ENCODE measurements around the gene ZNF429.
A peak's percentile ranks its signal among the peaks of the same experiment; 100 is the strongest.
"Not testable (repeated sequence)": the region's sequence is repeated elsewhere in the genome, so short reads cannot be mapped to it uniquely, and the experiment has no call there.

The ZNF429 gene

DNA sequence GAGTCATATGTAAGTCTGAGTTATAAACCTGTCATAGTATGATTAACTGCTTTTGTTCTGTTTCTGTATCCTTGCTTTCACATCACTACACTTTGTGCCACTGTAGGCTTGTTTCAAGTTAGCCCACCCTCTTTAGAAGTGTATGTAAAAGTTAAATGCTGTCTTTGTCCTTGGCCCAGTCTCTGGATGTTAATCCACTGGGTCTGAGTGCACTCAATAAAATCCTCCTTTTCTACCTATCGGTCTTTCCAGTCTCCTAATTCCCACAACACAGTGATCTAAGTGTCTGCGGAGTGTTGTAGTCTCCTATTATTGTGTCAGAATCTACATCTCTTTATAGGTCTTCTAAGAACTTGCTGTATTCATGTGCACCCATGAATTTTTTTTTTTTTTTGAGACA, 14.1 kb downstream of the ZNF429 start:
- no peak for DNase-seq

DNA sequence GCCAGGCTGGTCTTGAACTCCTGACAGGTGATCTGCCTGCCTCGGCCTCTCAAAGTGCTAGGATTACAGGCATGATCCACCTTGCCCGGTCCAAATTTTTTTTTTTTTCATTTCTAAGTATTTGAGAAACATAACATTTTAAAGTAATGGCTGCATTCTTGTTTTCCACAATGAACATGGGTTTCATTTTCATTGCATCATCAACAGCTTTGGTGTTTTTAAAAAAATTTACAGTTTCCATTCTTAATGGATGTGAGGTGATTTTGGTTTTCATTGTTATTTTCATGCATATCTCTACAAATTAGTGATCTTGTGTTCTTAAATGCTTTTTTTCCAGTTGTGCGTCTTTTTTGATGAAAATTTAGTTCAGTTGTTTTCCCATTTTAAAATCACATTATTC, 27.5 kb downstream of the ZNF429 start:
- DNase-seq = no peak

DNA sequence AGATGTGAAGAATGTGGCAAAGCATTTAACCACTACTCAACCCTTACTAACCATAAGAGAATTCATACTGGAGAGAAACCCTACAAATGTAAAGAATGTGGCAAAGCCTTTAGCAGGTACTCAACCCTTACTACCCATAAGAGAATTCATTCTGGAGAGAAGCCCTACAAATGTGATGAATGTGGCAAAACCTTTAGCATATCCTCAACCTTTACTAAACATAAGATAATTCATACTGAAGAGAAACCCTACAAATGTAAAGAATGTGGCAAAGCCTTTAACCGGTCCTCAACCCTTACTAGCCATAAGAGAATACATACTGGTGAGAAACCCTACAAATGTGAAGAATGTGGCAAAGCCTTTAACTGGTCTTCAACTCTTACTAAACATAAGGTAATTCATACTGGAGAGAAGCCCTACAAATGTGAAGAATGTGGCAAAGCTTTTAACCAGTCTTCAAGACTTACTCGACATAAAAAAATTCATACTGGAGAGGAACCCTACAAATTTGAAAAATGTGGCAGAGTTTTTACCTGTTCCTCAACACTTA, 31.4 kb downstream of the ZNF429 start:
- not testable (repeated sequence) for DNase-seq

DNA sequence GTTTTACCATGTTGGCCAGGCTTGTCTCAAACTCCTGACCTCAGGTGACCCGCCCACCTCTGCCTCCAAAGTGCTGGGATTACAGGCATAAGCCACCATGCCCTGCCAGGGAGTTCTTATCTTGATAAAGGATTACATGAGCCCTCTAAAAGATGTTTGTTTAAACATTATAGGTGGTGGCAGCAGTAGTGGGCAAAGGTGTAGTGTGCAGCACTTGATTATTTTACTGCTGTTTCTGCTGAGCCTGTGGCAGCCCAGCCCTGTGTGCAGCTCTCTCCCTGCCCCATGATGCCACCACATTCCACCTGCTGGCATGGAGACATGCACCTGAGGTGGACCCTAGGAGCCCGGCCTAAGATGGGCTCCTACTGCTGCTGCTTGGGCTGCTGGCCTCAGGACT, 54.0 kb downstream of the ZNF429 start:
- no peak for DNase-seq

DNA sequence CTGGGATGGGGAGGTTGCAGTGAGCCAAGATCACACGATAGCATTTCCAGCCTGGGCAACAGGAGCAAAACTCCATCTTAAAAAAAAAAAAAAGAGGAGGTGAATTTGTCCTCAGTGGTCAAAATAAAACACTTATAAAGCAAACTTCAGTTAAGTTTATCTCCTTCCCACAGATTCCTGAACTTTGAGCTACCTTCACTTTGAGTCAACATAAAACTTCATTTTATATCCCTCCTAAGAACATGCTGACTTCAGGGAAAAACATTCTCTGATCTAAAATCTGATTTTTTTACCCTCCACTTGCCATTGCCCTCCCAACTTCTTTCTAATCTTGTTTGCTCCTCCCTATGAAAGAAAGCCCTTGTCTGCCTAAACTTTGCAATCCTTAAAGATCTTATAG, 59.0 kb downstream of the ZNF429 start:
- no peak for DNase-seq

DNA sequence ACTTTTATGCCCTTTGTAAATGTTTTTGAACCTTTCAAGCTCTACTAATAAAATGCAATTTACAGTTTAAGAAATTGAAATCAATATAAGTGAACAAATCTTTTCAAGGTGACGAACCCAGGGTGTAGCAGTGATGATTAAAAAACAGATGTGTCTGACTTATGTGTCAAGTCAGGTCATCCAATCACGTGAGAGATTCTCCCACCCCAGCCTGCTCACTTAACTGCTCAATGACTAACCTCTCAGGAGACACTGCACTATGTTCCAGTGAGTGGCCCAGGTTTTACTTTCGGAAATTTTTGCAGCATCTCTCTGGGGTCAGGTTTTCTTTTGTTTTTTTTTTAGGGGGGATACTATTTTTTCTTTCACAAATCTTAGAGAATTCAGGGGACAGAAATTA, 60.7 kb downstream of the ZNF429 start:
- no peak for DNase-seq

DNA sequence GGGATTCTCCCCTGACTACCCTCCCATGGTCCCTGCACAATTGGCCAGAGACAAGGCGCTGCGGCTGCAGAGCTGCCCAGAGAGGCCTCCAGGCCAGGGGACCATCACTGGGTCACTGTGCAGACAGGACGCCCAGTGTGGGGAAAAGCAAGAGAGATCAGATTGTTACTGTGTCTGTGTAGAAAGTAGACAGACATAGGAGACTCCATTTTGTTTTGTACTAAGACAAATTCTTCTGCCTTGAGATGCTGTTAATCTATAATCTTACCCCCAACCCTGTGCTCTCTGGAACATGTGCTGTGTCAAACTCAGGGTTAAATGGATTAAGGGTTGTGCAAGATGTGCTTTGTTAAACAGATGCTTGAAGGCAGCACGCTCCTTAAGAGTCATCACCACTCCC, 62.4 kb downstream of the ZNF429 start:
- DNase-seq = not testable (repeated sequence)

DNA sequence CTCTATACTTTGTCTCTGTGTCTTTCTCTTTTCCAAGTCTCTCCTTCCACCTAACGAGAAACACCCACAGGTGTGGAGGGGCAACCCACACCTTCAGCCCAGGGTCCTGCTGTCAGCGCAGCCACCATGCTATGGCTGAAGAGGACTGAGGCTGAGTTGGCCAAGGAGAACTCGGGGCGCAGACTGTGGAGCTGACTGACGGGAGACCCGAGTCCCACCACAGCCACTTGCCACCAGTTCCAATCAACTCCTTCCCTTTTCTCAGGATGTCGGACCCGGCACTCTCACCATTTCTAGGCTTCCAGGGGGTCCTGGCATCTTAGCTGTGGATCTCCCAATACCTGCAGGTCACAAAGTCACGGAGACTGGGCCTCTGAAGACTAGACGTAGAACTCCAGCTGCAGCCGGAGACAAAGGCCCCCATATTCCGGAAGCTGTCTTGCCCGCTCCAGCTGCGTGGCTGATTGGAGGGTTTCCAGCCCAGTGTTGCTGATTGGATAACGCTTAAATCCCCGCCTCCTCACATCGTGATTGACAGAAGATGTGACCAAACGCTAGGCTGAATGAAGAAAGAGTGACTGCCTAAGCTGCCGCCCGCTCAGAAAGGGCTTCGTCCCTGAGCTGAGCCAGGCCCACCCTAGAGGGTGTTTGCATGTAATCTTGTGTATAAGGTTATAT, 63.6 kb downstream of the ZNF429 start:
- peak; percentile 77 for DNase-seq

DNA sequence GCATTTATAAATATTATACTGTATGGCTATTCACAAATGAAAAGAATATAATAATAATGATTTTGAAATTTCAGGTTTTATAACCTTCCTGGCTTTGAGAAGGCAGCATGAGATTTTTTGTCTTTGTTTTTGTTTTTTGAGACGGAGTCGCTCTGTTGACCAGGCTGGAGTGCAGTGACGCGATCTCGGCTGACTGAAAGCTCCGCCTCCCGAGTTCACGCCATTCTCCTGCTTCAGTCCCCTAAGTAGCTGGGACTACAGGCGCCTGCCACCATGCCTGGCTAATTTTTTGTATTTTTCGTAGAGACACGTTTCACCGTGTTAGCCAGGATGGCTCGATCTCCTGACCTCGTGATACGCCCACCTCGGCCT, 64.1 kb downstream of the ZNF429 start:
- DNase-seq = no peak

DNA sequence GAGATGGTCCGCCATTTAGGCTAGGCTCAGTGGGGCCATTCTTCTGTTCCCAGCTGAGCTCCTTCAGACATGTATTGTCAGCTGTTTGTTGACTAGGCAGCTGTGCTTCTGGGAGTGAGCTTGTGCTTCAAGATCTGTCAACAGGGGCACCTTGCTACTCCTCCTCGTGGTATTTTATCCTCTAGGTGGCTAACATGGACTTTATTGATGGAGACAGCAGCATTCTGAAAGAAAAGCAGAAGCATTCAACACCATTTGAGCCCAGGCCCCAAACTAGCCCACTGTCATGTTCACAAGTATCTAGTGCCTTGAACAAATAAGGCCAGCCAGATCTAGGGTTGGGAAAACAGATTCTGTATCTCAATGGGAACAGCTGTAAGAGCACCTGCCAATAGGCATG, 65.9 kb downstream of the ZNF429 start:
- DNase-seq = no peak

DNA sequence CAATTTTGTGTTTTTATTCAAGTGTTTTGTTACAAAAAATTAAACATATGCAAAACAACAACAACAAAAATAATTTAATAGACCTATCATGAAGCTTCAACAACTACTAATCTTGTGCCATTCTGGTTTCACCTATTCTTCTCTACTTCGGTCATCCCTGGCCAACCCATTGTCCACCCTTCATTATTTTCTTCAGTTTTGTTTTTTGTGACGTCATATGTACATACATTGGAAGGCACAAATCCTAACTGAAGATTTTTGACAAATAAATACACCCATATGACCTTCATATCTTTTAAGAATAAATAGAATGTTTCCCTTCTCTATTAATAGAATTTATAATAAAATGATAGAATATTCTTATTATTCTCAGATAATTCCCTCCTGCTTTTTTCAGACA, 69.2 kb downstream of the ZNF429 start:
- DNase-seq = no peak

DNA sequence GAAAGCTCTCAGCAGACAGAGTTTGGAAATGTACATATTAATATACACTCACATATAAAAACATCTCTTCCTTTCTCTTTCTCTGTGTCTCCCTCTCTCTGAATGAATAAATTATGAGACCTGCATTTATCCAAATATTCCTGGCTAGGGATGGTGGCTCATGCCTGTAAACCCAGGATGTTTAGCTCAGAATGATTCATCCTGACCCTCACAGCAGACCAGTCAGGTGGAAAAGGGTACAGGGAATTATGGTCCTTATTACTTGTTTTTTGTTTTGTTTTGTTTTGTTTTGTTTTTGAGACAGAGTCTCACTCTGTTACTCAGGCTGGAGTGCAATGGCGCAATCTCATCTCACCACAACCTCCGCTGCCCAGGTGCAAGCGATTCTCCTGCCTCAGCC, 71.1 kb downstream of the ZNF429 start:
- no peak for DNase-seq

DNA sequence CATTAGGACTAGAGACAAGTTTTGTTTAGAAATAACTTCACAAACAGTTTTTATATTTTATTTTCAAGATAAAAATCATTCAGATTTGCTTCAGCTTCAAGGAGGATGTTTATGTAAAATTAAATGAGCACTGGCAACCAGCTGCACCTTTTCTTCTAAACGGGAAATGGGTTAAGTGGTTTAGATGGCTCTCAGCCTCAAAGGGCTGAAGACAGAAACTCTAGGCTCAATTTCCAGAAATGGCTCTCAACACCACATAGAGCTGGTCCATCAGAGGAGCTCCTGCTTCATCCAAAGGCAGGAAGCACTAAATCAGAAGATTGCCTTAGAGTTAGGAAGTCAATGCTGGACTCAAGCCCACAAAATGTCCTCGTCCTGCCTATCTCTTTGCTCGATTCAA, 74.7 kb downstream of the ZNF429 start:
- DNase-seq = no peak

DNA sequence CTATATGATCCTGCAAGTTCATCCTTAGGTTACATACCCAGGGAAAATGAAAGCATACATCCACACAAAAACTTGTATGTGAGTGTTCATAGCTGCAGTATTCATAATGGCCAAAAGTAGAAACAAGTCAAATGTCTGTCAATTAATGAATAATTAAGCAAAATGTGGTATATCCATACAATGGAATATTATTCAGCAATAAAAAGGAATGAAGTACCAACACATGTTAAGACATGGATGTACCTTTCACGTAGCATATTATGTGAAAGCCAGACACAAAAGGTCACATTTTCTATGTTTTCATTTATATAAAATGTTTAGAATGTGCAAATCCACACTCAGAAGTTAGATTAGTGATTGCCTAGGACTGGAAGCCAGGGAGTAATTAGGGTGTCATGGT, 75.4 kb downstream of the ZNF429 start:
- DNase-seq = no peak

DNA sequence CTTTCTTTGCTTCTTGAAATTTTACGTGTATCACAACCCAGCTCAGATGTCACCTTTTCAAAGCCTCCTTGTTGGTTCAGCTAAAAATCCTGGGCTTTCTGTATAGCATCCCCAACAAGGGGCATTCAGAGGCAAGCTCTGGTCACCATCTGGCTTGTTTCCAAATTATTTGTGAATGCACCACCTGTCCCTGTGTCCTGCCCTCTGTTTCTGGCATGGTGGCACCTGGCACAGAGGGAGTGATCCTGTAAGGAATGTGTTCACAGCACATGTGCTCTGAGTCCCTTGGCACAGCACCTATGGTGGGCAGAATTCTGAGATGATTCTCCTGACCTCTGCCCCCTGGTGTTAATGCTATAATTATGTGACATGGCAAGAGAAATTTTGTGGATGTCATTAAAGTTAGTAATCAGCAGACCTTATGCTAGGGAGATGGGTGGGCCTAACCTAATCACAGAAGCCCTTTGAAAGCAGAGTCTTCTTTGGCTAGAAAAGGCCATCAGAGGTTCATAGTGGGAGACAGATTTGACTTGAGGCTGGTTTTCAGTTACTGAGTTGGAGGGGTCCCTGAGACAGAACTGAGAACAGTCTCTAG, 76.3 kb downstream of the ZNF429 start:
- no peak for DNase-seq

DNA sequence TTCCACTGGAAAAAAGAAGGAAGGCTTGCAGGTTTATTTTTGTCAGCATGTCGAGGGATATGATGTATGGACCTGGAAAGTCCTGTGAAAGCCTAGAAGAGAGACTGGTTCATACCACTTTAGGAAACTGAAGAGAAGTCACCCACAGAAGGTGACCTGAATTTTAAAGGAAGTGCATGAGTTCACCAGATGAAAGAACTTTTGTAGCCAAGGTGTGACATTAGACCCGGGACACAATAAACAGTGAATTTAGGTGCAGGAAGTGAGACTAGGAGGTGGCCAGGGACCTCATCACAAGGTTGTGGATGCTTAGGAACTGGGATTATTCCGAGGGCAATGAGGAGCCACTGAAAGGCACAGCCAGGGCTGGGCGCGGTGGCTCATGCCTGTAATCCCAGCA, 79.1 kb downstream of the ZNF429 start:
- DNase-seq = no peak

DNA sequence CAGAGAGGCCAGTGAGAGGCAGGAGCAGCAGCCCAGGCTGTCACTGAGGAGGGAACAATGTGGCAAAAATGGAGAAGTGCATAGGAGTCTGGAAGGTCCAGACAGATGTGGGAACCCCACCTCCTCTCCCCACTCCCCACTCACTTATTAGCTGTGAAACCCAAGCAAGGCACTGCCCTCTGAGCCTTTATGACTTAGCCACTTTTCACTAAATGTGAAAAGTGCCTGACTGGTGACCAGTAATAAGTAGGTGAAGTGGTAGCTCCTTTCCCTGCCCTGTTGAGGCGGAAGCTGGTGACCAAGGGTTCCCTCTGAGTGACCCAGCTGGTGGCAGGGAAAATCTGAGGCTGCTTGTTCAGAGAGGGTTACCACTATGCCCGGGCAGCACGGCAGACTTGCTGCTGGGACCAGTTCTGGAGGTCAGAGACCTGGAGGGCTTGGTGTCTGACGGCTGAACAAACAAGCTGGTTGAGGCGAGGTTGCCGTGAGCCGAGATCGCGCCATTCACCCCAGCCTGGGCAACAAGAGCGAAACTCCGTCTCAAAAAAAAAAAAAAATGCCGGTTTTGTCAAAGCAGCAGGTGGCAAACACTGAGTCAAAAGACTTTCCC, 80.0 kb downstream of the ZNF429 start:
- no peak for DNase-seq

DNA sequence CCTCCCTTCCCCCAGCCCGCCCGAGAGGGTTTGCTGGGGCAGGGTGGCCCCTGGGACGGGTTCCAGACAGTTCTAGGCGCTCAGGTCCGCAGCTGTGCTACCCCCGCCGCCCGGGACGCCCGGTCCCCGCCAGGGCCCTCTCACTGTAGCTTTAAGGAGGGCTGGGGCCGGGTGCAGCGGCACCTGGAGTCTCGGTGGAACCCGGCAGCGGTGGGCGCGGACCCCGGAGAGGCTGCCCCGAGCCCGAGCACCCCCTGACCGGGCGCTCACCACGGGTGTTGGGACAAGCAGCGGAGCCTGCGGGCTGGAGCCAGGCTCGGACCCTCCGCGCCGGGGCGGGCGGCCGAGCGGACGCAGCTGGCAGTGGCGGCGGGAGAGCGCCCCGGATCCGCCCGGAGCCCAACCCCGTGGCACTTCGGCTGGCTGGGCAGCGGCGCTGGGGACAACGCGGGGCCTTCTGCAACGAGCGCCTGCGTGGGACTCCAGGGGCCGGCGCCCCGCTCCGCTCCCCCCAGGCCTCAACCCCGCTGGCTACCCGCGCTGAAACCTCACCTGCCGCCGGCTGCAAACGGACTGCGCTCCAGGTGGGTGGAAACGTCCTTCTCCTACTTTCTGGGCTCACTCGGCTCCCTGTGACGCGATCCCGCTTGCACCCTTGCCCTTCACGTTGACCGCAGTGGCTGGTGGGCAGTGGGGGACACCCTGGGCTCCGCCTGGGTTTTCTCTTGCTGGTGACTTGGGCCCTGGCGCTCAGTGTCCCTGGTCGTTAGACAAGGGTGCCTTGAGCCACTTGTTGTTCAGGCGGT, 81.1 kb downstream of the ZNF429 start:
- DNase-seq = no peak

DNA sequence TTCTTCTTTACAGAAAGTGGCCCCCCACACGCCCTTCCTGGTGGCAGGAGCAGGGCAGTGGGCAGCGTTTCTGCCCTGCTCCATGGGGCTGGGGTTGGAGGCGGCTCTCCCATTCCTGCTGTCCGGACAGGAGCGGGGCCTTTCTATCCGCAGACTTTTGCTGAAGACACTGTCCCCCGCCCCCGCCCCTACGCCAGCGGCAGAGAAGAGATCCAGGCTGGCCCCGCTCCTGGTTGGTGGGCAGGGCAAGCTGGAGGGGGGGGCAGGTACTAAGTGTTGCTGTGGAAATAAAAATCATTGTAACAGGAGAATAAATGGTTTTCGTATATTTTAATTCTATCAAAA, 81.7 kb downstream of the ZNF429 start:
- DNase-seq = no peak

DNA sequence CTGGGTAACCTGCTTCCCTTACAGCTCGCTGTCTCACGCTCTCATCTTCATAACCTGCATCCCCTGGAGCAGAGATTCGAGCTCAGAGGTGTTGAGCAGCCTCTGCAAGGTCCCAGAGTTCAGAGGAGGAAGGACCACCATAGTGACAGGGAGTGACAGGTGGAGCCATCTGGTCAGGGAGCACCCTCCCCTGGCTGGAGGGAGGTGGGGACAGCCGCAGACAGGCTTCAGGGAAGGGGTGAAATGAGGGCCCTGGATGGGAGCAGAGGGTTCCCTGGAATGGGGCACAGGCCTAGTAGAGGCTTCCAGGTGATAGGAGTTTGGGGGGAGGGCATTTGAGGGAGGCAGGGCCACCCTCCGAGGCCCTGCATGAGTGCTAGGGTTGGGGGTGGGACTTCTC, 82.1 kb downstream of the ZNF429 start:
- no peak for DNase-seq

DNA sequence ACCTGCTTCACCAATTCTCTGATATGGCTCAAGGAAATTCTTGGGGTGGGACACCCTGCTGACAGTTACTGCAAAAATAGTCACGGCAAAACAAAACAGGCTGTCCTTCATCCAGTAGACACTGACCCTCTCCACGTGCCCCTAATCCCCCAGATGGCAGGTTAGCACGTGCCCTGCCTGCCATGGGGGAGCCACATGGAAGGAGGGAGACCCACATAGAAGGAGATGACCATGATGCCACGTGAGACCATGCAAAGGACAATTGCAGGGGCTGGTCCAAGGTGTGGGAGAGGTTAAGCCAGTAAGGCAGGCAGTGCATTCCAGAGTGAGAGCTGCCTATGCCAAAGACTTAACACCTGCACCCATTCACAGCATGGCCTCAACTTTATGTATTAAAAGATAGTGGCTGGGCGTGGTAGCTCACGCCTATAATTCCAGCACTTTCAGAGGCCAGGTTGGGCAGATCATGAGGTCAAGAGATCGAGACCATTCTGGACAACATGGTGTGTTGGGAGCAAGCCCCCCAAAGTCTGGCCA, 82.7 kb downstream of the ZNF429 start:
- DNase-seq = no peak

DNA sequence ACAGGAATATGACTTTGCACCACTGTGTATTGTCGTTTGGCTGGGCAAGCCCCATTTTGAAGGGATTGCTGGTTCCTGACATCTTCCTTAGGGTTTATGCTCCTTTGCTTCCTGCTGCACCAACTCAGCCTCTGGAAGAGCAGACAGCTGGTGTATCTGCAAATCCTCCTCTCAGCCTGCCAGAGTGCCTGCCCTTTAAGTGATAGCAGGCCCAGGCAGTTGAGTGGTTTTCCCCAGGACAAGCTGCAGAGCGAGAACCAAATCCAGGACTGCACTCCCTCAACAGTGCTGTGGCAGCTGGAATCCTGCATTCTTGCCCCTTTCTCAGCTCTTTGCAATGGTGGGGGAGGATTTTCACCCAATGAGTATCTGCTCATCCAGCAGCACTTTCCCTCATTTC, 85.5 kb downstream of the ZNF429 start:
- no peak for DNase-seq

DNA sequence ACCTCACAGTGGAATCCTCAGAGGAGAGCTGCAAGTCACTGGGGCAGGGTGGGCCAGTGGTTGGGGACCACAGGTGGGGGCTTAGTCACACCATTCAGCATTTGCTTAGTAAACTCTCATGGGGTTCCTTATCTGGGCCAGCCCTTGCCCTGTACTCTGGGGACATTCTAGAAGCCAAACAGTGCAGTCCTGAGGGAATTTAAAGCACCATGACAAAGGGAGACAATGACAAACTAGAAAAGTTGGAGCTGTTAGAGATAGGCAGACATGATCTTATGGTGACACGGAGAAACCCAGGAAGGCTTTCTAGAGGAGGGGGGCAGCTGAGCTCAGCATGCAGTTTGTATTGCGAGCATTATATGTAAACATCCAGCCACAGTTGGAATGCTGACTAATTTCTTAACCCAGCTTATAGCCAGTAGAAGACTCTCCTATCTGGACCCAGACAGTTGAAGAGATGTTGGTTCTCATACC, 87.6 kb downstream of the ZNF429 start:
- no peak for DNase-seq
